H9 (cell line): ENCODE data around the gene TRIOBP. TPM values are rescaled to one million over a fixed set of nuclear protein-coding genes. Genes with fewer than 3 reads are reported as not detected.

Experiments used
- DNase-seq: peaks from one replicate; pipeline ENCODE4 v3.0.0-alpha.2; 2017
- H2AFZ ChIP-seq: one replicate; pipeline ENCODE4 v1.6.1; 2013; ENCODE audit warnings: mild to moderate bottlenecking, low read length, control low read depth, moderate library complexity
- H2AK5ac ChIP-seq: 2 replicates; pipeline ENCODE4 v1.6.1; 2013; ENCODE audit warnings: low read length, control low read depth, mixed read lengths; ENCODE audit not compliant: insufficient read length
- H2BK120ac ChIP-seq: one replicate; pipeline ENCODE4 v1.6.1; 2013; ENCODE audit warnings: low read depth, mild to moderate bottlenecking, low read length, control low read depth, inconsistent platforms; ENCODE audit not compliant: poor library complexity, severe bottlenecking
- H2BK12ac ChIP-seq: 2 replicates; pipeline ENCODE4 v1.6.1; 2013; ENCODE audit warnings: low read length, control low read depth, mixed read lengths, low read depth; ENCODE audit not compliant: insufficient read length
- H2BK15ac ChIP-seq: 2 replicates; pipeline ENCODE4 v1.6.1; 2013; ENCODE audit warnings: low read depth, low read length, control low read depth
- H2BK20ac ChIP-seq: one replicate; pipeline ENCODE4 v1.6.1; 2013; ENCODE audit warnings: low read depth, mild to moderate bottlenecking, low read length, control low read depth, inconsistent platforms; ENCODE audit not compliant: poor library complexity, severe bottlenecking
- H2BK5ac ChIP-seq: 2 replicates; pipeline ENCODE4 v1.6.1; 2013; ENCODE audit warnings: low read length, control low read depth, mixed read lengths; ENCODE audit not compliant: insufficient read length
- H3K14ac ChIP-seq: 2 replicates; pipeline ENCODE4 v1.6.1; 2013; ENCODE audit warnings: low read length, control low read depth; ENCODE audit not compliant: insufficient read depth
- H3K18ac ChIP-seq: 2 replicates; pipeline ENCODE4 v1.6.1; 2013; ENCODE audit warnings: low read depth, mild to moderate bottlenecking, mixed read lengths, low read length, control low read depth; ENCODE audit not compliant: insufficient read length
- H3K23ac ChIP-seq: 2 replicates; pipeline ENCODE4 v1.6.1; 2013; ENCODE audit warnings: low read length, control low read depth, mixed read lengths, low read depth; ENCODE audit not compliant: insufficient read length
- H3K23me2 ChIP-seq: 2 replicates; pipeline ENCODE4 v1.6.1; 2013; ENCODE audit warnings: low read depth, mild to moderate bottlenecking, mixed read lengths, low read length, control low read depth; ENCODE audit not compliant: insufficient read length, poor library complexity, severe bottlenecking
- H3K27ac ChIP-seq: 2 replicates; pipeline ENCODE4 v1.5.1; 2013; ENCODE audit warnings: low read length, control low read depth, mixed read lengths, low read depth; ENCODE audit not compliant: insufficient read length
- H3K27me3 ChIP-seq: 2 replicates; pipeline ENCODE4 v1.6.1; 2013; ENCODE audit warnings: low read length, control low read depth, inconsistent platforms; ENCODE audit not compliant: insufficient read depth
- H3K4ac ChIP-seq: 2 replicates; pipeline ENCODE4 v1.6.1; 2013; ENCODE audit warnings: low read depth, mild to moderate bottlenecking, control low read depth, inconsistent platforms, low read length, moderate library complexity
- H3K4me1 ChIP-seq: 2 replicates; pipeline ENCODE4 v1.6.1; 2013; ENCODE audit warnings: low read length, control low read depth, inconsistent platforms; ENCODE audit not compliant: insufficient read depth
- H3K4me2 ChIP-seq: 2 replicates; pipeline ENCODE4 v1.6.1; 2013; ENCODE audit warnings: low read length, control low read depth, mixed read lengths; ENCODE audit not compliant: insufficient read length, insufficient read depth
- H3K56ac ChIP-seq: 2 replicates; pipeline ENCODE4 v1.6.1; 2013; ENCODE audit warnings: low read depth, mild to moderate bottlenecking, mixed read lengths, low read length, control low read depth; ENCODE audit not compliant: insufficient read length
- H3K79me1 ChIP-seq: 2 replicates; pipeline ENCODE4 v1.6.1; 2013; ENCODE audit warnings: low read depth, mild to moderate bottlenecking, moderate library complexity, low read length, control low read depth, inconsistent platforms; ENCODE audit not compliant: insufficient read depth, poor library complexity, severe bottlenecking
- H3K79me2 ChIP-seq: 2 replicates; pipeline ENCODE4 v1.6.1; 2013; ENCODE audit warnings: low read length, control low read depth, inconsistent platforms; ENCODE audit not compliant: insufficient read depth
- H3K9ac ChIP-seq: 2 replicates; pipeline ENCODE4 v1.6.1; 2013; ENCODE audit warnings: low read length, control low read depth, mixed read lengths; ENCODE audit not compliant: insufficient read length; ENCODE audit errors: extremely low read depth
- H3K9me3 ChIP-seq: one replicate; pipeline ENCODE4 v1.6.1; 2013; ENCODE audit warnings: low read depth, low read length, inconsistent platforms; ENCODE audit not compliant: control insufficient read depth
- H3T11ph ChIP-seq: one replicate; pipeline ENCODE4 v1.6.1; 2013; ENCODE audit warnings: mild to moderate bottlenecking, low read length, control low read depth, inconsistent platforms
- H4K20me1 ChIP-seq: one replicate; pipeline ENCODE4 v1.6.1; 2013; ENCODE audit not compliant: control insufficient read depth, insufficient read length, insufficient read depth
- H4K5ac ChIP-seq: 2 replicates; pipeline ENCODE4 v1.6.1; 2013; ENCODE audit warnings: low read depth, mild to moderate bottlenecking, mixed read lengths, low read length, control low read depth; ENCODE audit not compliant: insufficient read length
- H4K8ac ChIP-seq: replicated peaks from 2 replicates; pipeline ENCODE4 v1.6.1; 2013; ENCODE audit warnings: low read length, control low read depth, mixed read lengths, low read depth; ENCODE audit not compliant: insufficient read length
- H4K91ac ChIP-seq: 2 replicates; pipeline ENCODE4 v1.6.1; 2013; ENCODE audit warnings: low read depth, mild to moderate bottlenecking, moderate library complexity, mixed read lengths, low read length, control low read depth; ENCODE audit not compliant: insufficient read length
- H3K27ac Mint-ChIP-seq, 3 experiments: 2 replicates in 2 of 3; 3 replicates in 1 of 3; pipeline ENCODE4 v1.8.0; 2020 to 2021; ENCODE audit warnings: mixed read lengths in 3 of 3, mild to moderate bottlenecking in 1 of 3, moderate library complexity in 1 of 3
- H3K27me3 Mint-ChIP-seq: 2 replicates; pipeline ENCODE4 v1.8.0; 2021; ENCODE audit warnings: low read depth, mild to moderate bottlenecking, moderate library complexity, mixed read lengths
- H3K36me3 Mint-ChIP-seq, 3 experiments: 2 replicates in 2 of 3; 3 replicates in 1 of 3; pipeline ENCODE4 v1.8.0; 2020 to 2021; ENCODE audit warnings: low read depth in 3 of 3, mixed read lengths in 3 of 3; ENCODE audit not compliant: insufficient read depth in 1 of 3
- H3K4me1 Mint-ChIP-seq, 2 experiments: 2 replicates each; pipeline ENCODE4 v1.8.0; 2020; ENCODE audit warnings: mixed read lengths in 2 of 2
- H3K4me3 Mint-ChIP-seq, 2 experiments: 2 replicates in 1 of 2; 3 replicates in 1 of 2; pipeline ENCODE4 v1.8.0; 2020 to 2021; ENCODE audit warnings: mild to moderate bottlenecking in 2 of 2, mixed read lengths in 2 of 2, moderate library complexity in 1 of 2
- H3K9me3 Mint-ChIP-seq, 2 experiments: 2 replicates in 1 of 2; 3 replicates in 1 of 2; pipeline ENCODE4 v1.8.0; 2020; ENCODE audit warnings: mild to moderate bottlenecking in 2 of 2, mixed read lengths in 2 of 2, moderate library complexity in 1 of 2
- CTCF ChIP-seq: fragments of 200-600 bp; sonication (generic); conservative IDR thresholded peaks from 3 replicates; pipeline ENCODE4 v1.8.0; 2021; ENCODE audit warnings: antibody characterized with exemption, mild to moderate bottlenecking
- WGBS: extraction: QIAGEN DNeasy Blood & Tissue Kit; methylation state at CpG from one replicate; pipeline ENCODE4 v1.1.7; 2013; ENCODE audit warnings: missing lambda C conversion rate, low lambda C conversion rate, mixed read lengths; ENCODE audit not compliant: insufficient read length; ENCODE audit errors: extremely low coverage; 5-methylcytosine and 5-hydroxymethylcytosine counted together
- total RNA-seq: library from RNA; stranded (reverse); gene quantifications from 2 replicates; pipeline ENCODE4 v1.2.1, GENCODE V29; 2021

Gene TRIOBP
- total RNA-seq, 1 experiment from 2014 or later: 52.7 TPM

GRCh38 chr22:37792494-37792893 is 95.6 kb downstream of the TRIOBP start:
- H3K9me3 Mint-ChIP-seq: no peaks in the 10 kb centered on the region
- Histone ChIP-seq H2BK20ac (no peak overlapping the region), H3T11ph (no peak overlapping the region), H4K5ac (no peak overlapping the region), H2AK5ac (no peak overlapping the region), H3K4me1 (no peaks in the 10 kb centered on the region), H2BK15ac (no peak overlapping the region), H3K14ac (no peak overlapping the region), H4K91ac (no peak overlapping the region), H3K79me2 (no peaks in the 10 kb centered on the region), H2BK120ac (no peak overlapping the region), H3K4me2 (no peak overlapping the region), H4K8ac (no peak overlapping the region), H2AFZ (no peak overlapping the region), H3K23ac (no peak overlapping the region), H2BK5ac (no peak overlapping the region), H4K20me1 (no peaks in the 10 kb centered on the region), H3K18ac (no peak overlapping the region), H3K4ac (no peak overlapping the region), H3K9ac (no peak overlapping the region), H3K23me2 (no peaks in the 10 kb centered on the region), H3K9me3 (no peaks in the 10 kb centered on the region), H2BK12ac (no peak overlapping the region), H3K27me3 (no peaks in the 10 kb centered on the region; the same call in 1 of the 2 replicates), H3K27ac (no peak overlapping the region), H3K79me1 (no peaks in the 10 kb centered on the region), H3K56ac (no peak overlapping the region)
- WGBS: no CpG with 5 or more reads among the region's 6 CpGs
- 0 out of 4 replicates have a peak, but pooled peaks cover 0 to 3% of the 10 kb centered on the region in 2 experiments for H3K4me1 Mint-ChIP-seq
- H3K27ac Mint-ChIP-seq: no peak overlapping the region
- peaks cover 48% of the 10 kb centered on the region for H3K27me3 Mint-ChIP-seq
- DNase-seq: no peak
- TF ChIP-seq CTCF: no peak
- H3K36me3 Mint-ChIP-seq: no peaks in the 10 kb centered on the region
- no peak overlapping the region for H3K4me3 Mint-ChIP-seq
